Measurements from ENCODE around the gene ASTN2. TPM values are rescaled to one million over a fixed set of nuclear protein-coding genes. Genes with fewer than 3 reads are reported as not detected.

Gene ASTN2
- total RNA-seq, 1 experiment from 2014 or later = 4.8 TPM

- intact Hi-C loops (cut with micrococcal nuclease) = no loop called here
- BruUV-seq (replicated peaks) = no TSS peak
- POLR2A ChIA-PET = no interaction called here
These were observed 427.0 kb downstream of the ASTN2 start for GRCh38 chr9:116987721-116988485.

GRCh38 chr9:116986015-116986414 lies 428.8 kb downstream of the ASTN2 start:
- no peak overlapping the region for H3K9ac ChIP-seq (ENCODE audit: low read length)
- ATAC-seq = no peak
- no peak overlapping the region for H3K27ac ChIP-seq (ENCODE audit: low read depth, low read length)
- TF ChIP-seq JUND (IDR thresholded peaks at IDR 0.05) (no peak), CBX3 (IDR thresholded peaks at IDR 0.05; ENCODE audit: low read depth) (no peak), POLR2AphosphoS5 (IDR thresholded peaks at IDR 0.05; ENCODE audit: low read depth, low read length) (no peak), ZFX (IDR thresholded peaks at IDR 0.05) (no peak), SRF (IDR thresholded peaks at IDR 0.05; ENCODE audit: low read depth) (no peak), CEBPB (IDR thresholded peaks at IDR 0.05; ENCODE audit: low read depth) (no peak), REST (IDR thresholded peaks at IDR 0.05; ENCODE audit: low read depth) (no peak), ZNF274 (IDR thresholded peaks at IDR 0.05; ENCODE audit: low read depth, low read length) (no peak), RAD21 (IDR thresholded peaks at IDR 0.05; ENCODE audit: low read depth) (no peak), FOSL1 (IDR thresholded peaks at IDR 0.05; ENCODE audit: low read depth) (no peak), EZH2 (IDR thresholded peaks at IDR 0.05) (no peak), SP1 (IDR thresholded peaks at IDR 0.05; ENCODE audit: low read depth) (no peak)
- TF ChIP-seq, protein P1, sequence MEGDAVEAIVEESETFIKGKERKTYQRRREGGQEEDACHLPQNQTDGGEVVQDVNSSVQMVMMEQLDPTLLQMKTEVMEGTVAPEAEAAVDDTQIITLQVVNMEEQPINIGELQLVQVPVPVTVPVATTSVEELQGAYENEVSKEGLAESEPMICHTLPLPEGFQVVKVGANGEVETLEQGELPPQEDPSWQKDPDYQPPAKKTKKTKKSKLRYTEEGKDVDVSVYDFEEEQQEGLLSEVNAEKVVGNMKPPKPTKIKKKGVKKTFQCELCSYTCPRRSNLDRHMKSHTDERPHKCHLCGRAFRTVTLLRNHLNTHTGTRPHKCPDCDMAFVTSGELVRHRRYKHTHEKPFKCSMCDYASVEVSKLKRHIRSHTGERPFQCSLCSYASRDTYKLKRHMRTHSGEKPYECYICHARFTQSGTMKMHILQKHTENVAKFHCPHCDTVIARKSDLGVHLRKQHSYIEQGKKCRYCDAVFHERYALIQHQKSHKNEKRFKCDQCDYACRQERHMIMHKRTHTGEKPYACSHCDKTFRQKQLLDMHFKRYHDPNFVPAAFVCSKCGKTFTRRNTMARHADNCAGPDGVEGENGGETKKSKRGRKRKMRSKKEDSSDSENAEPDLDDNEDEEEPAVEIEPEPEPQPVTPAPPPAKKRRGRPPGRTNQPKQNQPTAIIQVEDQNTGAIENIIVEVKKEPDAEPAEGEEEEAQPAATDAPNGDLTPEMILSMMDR (IDR thresholded peaks at IDR 0.05 in 2 of 3, conservative IDR thresholded peaks at IDR 0.05 in 1 of 3; ENCODE audit: borderline replicate concordance in 1 of 3, insufficient read depth in 1 of 3, low read depth in 2 of 3, low read length in 2 of 3) = no peak
- TF ChIP-seq, protein P2, sequence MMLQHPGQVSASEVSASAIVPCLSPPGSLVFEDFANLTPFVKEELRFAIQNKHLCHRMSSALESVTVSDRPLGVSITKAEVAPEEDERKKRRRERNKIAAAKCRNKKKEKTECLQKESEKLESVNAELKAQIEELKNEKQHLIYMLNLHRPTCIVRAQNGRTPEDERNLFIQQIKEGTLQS (IDR thresholded peaks at IDR 0.05) = no peak
- no peak overlapping the region for H3K4me3 ChIP-seq (replicated peaks in 1 of 2; ENCODE audit: low read depth in 1 of 2, low read length in 2 of 2)
- intact Hi-C loops (cut with micrococcal nuclease) = no loop called here
- H3K4me1 ChIP-seq (ENCODE audit: control insufficient read depth in 1 of 2, insufficient read depth in 2 of 2, low read length in 2 of 2) = no peaks in the 10 kb centered on the region
- ChIA-PET POLR2A (no interaction called here), CTCF (no interaction called here), RAD21 (ENCODE audit: low non-redundant PET in 1 of 2, low total read pairs in 2 of 2, uncharacterized antibody in 2 of 2, unreplicated experiment in 2 of 2) (no interaction called here)
- no peaks in the 10 kb centered on the region for H4K20me1 ChIP-seq (ENCODE audit: insufficient read depth)
- H3K9me3 ChIP-seq (ENCODE audit: control insufficient read depth in 1 of 2, insufficient read depth in 1 of 2, low read depth in 1 of 2, low read length in 2 of 2) = no peaks in the 10 kb centered on the region
- no peaks in the 10 kb centered on the region for H3K36me3 ChIP-seq (ENCODE audit: control insufficient read depth in 1 of 2, insufficient read depth in 2 of 2, low read length in 2 of 2)
- BruUV-seq (replicated peaks) = no TSS peak
- no peak overlapping the region for H2AFZ ChIP-seq (ENCODE audit: low read depth, low read length, poor library complexity, severe bottlenecking)
- no peaks in the 10 kb centered on the region for H3K79me2 ChIP-seq (ENCODE audit: insufficient read depth, low read length)
- H3K4me2 ChIP-seq (ENCODE audit: low read length) = no peak overlapping the region
- DNase-seq (ENCODE audit: low read depth, low spot score) = no peak
- H3K27me3 ChIP-seq (ENCODE audit: insufficient read depth, low read length) = no peaks in the 10 kb centered on the region
- no peaks in the 10 kb centered on the region for H3K9me2 ChIP-seq (ENCODE audit: insufficient read depth)

More at GRCh38 chr9:116987721-116988485, 427.0 kb downstream of the ASTN2 start:
- Histone ChIP-seq H3K36me3 (ENCODE audit: control insufficient read depth in 1 of 2, insufficient read depth in 2 of 2, low read length in 2 of 2) (no peaks in the 10 kb centered on the region), H2AFZ (ENCODE audit: low read depth, low read length, poor library complexity, severe bottlenecking) (no peak overlapping the region), H3K27ac (ENCODE audit: low read depth, low read length) (no peak overlapping the region), H3K79me2 (ENCODE audit: insufficient read depth, low read length) (no peaks in the 10 kb centered on the region), H3K9me2 (ENCODE audit: insufficient read depth) (no peaks in the 10 kb centered on the region), H3K4me1 (ENCODE audit: control insufficient read depth in 1 of 2, insufficient read depth in 2 of 2, low read length in 2 of 2) (no peaks in the 10 kb centered on the region), H3K9ac (ENCODE audit: low read length) (no peak overlapping the region), H3K4me2 (ENCODE audit: low read length) (no peak overlapping the region), H3K4me3 (replicated peaks in 1 of 2; ENCODE audit: low read depth in 1 of 2, low read length in 2 of 2) (no peak overlapping the region), H3K9me3 (ENCODE audit: control insufficient read depth in 1 of 2, insufficient read depth in 1 of 2, low read depth in 1 of 2, low read length in 2 of 2) (no peaks in the 10 kb centered on the region), H3K27me3 (ENCODE audit: insufficient read depth, low read length) (no peaks in the 10 kb centered on the region), H4K20me1 (ENCODE audit: insufficient read depth) (no peaks in the 10 kb centered on the region)
- CTCF ChIA-PET = no interaction called here
- DNase-seq (ENCODE audit: low read depth, low spot score) = no peak
- ATAC-seq = no peak
- no peak for TF ChIP-seq CBX3 (IDR thresholded peaks at IDR 0.05; ENCODE audit: low read depth)
- RAD21 ChIA-PET (ENCODE audit: low non-redundant PET in 1 of 2, low total read pairs in 2 of 2, uncharacterized antibody in 2 of 2, unreplicated experiment in 2 of 2) = no interaction called here
